Measurements from ENCODE around the gene TAL1.

DNA sequence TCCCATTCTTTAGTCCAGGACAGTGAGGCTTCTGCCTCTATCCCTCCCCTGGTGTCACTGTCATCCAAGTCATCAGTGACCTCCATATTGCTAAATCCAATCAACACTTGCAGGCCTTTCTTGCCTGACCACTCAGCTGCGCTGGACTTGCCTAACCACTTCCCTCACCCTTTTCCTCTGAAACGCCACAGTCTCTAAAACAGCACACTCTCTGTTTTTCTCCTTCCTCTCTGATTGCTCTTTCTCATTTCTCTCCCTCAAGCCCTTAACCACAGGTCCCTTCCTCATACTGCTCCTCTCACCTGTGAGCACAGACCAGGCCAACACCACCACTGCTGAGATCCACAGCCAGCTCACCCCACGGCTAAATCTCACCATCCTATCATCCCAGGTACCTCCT lies 17.5 kb downstream of the TAL1 start:
- TF ChIP-seq EZH2 (IDR thresholded peaks at IDR 0.05; ENCODE audit: borderline replicate concordance, low read depth, low read length, severe bottlenecking) (no peak), POLR2AphosphoS5 (IDR thresholded peaks at IDR 0.05; ENCODE audit: insufficient read depth, low read depth, low read length) (no peak), POLR2A (IDR thresholded peaks at IDR 0.05; ENCODE audit: low read depth, low read length) (no peak), GATA2 (IDR thresholded peaks at IDR 0.05; ENCODE audit: insufficient read depth, insufficient read length, low read depth, low read length) (no peak)
- TF ChIP-seq, protein P1, sequence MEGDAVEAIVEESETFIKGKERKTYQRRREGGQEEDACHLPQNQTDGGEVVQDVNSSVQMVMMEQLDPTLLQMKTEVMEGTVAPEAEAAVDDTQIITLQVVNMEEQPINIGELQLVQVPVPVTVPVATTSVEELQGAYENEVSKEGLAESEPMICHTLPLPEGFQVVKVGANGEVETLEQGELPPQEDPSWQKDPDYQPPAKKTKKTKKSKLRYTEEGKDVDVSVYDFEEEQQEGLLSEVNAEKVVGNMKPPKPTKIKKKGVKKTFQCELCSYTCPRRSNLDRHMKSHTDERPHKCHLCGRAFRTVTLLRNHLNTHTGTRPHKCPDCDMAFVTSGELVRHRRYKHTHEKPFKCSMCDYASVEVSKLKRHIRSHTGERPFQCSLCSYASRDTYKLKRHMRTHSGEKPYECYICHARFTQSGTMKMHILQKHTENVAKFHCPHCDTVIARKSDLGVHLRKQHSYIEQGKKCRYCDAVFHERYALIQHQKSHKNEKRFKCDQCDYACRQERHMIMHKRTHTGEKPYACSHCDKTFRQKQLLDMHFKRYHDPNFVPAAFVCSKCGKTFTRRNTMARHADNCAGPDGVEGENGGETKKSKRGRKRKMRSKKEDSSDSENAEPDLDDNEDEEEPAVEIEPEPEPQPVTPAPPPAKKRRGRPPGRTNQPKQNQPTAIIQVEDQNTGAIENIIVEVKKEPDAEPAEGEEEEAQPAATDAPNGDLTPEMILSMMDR (IDR thresholded peaks at IDR 0.05; ENCODE audit: extremely low read depth in 1 of 2, insufficient read depth in 1 of 2, low read depth in 1 of 2, low read length in 2 of 2), result no peak
- TF ChIP-seq, protein P2, sequence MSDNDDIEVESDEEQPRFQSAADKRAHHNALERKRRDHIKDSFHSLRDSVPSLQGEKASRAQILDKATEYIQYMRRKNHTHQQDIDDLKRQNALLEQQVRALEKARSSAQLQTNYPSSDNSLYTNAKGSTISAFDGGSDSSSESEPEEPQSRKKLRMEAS (IDR thresholded peaks at IDR 0.05; ENCODE audit: insufficient read depth, insufficient read length), result no peak
